ENCODE data around the gene GGPS1. TPM values are rescaled to one million over a fixed set of nuclear protein-coding genes. Genes with fewer than 3 reads are reported as not detected.

GGPS1 gene
- total RNA-seq, 4 donors from 2014 or later: 21.7 to 32.5 (median 28.9) TPM

DNA sequence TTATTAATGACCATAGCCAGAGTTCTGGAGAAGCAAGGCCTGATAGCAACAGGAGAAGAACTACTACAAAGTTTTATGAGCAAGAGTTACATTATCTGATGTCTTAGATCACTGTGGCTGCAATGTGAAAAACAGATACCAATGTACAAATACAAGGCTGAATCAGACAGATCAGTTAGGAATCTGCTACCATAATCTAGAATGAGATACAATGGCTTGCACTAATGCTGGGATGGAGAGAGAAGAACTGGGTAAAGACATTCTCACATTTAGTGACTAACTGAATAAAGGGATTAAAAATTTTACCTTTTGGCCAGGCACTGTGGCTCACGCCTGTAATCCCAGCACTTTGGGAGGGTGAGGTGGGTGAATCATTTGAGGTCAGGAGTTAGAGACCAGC, 41.7 kb upstream of the GGPS1 start:
- H3K4me3 ChIP-seq (ENCODE audit: low read depth, poor library complexity, severe bottlenecking): no peak overlapping the region
- intact Hi-C loops (cut with DNase I; ENCODE audit: low total_unique reads): no loop called here
- WGBS, 2 donors: 47 to 83% methylated on average over 1 of the region's 1 CpG
- TF ChIP-seq POLR2A (IDR thresholded peaks at IDR 0.05): no peak
- TF ChIP-seq, protein P1, sequence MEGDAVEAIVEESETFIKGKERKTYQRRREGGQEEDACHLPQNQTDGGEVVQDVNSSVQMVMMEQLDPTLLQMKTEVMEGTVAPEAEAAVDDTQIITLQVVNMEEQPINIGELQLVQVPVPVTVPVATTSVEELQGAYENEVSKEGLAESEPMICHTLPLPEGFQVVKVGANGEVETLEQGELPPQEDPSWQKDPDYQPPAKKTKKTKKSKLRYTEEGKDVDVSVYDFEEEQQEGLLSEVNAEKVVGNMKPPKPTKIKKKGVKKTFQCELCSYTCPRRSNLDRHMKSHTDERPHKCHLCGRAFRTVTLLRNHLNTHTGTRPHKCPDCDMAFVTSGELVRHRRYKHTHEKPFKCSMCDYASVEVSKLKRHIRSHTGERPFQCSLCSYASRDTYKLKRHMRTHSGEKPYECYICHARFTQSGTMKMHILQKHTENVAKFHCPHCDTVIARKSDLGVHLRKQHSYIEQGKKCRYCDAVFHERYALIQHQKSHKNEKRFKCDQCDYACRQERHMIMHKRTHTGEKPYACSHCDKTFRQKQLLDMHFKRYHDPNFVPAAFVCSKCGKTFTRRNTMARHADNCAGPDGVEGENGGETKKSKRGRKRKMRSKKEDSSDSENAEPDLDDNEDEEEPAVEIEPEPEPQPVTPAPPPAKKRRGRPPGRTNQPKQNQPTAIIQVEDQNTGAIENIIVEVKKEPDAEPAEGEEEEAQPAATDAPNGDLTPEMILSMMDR (IDR thresholded peaks at IDR 0.05): no peak
- no peak for DNase-seq (ENCODE audit: low spot score in 2 of 2)

DNA sequence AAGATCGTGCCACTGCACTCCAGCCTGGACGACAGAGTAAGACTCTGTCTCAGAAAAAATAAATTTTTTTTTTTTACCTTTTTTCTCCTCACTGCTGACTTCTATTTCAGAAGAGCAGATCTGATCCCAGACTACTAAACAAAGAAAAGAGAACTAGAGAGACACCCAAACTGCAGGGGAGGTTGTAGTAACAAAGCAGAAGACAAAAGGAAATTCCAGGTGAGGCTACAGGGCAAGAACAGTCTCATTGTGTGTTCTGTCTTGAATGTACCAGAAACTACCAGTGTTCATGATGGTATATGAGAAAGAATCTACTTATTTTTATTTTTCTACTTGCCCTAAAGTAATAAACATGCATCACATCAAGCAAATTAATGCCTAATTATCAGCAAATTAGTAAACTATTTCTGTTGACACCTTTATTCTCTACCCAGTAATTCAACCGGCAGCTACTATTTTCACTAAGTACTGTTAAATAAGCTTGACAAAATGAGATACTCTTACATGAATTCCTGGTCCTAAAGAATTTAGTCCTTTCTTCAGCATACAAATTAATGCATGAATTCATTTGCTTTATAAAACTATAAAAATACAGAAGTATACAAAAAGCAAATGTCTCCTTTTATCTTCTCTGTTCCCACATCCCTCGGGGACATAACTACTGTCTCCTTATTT, 41.0 kb upstream of the GGPS1 start:
- WGBS, 2 donors: 87 to 92% methylated on average over 4 of the region's 4 CpGs
- TF ChIP-seq, protein P1 (IDR thresholded peaks at IDR 0.05): no peak
- no peak for TF ChIP-seq POLR2A (IDR thresholded peaks at IDR 0.05)
- intact Hi-C loops (cut with DNase I; ENCODE audit: low total_unique reads): no loop called here
- DNase-seq (ENCODE audit: low spot score in 2 of 2): no peak
- H3K4me3 ChIP-seq (ENCODE audit: low read depth, poor library complexity, severe bottlenecking): no peak overlapping the region

DNA sequence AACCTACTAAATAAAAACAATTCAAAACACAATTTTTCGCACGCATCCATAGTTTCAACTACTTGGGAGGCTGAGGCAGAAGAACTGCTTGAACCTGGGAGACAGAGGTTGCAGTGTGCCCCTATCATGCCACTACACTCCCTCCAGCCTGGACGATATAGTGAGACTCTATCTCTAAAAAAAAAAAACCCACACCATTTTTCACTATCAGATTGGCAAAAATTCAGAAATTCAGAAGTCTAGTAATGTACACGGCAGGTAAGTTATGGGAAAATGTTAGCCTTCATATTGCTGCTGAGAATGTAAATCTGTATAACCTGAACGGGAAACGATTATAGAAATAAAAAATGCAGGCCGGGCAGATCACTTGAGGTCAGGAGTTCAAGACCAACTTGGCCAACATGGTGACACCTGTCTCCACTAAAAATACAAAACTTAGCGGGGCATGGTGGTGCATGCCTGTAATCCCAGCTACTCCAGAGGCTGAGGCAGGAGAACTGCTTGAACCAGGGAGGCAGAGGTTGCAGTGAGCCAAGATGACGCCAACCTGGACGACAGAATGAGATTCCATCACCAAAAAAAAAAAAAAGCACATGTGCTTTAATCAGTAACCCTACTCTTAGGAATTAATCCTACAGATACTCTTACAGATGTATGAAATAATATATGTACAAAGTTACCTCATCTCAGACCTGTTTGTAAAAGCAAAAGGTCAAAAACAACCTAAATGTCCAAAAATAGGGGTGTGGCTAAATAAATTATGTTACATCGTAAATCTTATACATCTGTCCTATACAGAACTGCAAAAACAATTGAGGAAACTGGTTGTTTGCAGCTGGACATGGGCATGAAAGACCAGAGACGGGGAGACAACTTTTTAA, 38.3 kb upstream of the GGPS1 start:
- 79 to 85% methylated on average over 12 of the region's 12 CpGs for whole genome bisulfite sequencing, 2 donors
- no peak for DNase-seq (ENCODE audit: low spot score in 2 of 2)
- intact Hi-C loops (cut with DNase I; ENCODE audit: low total_unique reads): no loop called here
- H3K4me3 ChIP-seq (ENCODE audit: low read depth, poor library complexity, severe bottlenecking): no peak overlapping the region
- TF ChIP-seq POLR2A (IDR thresholded peaks at IDR 0.05): no peak
- TF ChIP-seq, protein P1 (IDR thresholded peaks at IDR 0.05): no peak

DNA sequence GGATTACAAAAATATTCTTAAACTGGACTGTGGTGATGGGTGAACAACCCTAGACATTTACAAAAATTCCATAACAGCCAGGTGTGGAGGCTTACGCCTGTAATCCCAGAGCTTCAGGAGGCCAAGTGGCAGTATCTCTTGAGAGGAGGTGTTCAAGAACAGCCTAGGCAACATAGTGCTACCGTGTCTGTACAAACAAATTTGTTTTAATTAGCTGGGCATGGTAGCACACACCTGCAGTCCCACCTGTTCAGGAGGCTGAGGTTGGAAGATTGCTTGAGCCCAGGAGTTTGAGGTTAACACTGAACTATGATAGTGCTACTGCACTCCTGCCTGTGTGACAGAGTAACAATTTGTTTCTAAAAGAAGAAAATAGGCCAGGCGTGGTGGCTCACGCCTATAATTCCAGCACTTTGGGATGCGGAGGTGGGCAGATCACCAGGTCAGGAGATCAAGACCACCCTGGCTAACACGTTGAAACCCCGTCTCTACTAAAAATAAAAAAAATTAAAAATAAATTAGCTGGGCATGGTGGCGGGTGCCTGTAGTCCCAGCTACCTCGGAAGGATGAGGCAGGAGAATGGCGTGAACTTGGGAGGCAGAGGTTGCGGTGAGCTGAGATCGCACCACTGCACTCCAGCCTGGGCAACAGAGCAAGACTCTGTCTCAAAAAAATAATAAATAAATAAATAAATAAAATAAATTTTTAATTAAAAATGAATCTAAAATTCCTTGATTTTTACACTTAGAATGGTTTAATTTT, 37.4 kb upstream of the GGPS1 start:
- 94 to 95% methylated on average over 12 of the region's 12 CpGs for WGBS, 2 donors
- TF ChIP-seq, protein P1 (IDR thresholded peaks at IDR 0.05): no peak
- no peak for TF ChIP-seq POLR2A (IDR thresholded peaks at IDR 0.05)
- intact Hi-C loops (cut with DNase I; ENCODE audit: low total_unique reads): no loop called here
- no peak overlapping the region for H3K4me3 ChIP-seq (ENCODE audit: low read depth, poor library complexity, severe bottlenecking)
- DNase-seq (ENCODE audit: low spot score in 2 of 2): no peak

DNA sequence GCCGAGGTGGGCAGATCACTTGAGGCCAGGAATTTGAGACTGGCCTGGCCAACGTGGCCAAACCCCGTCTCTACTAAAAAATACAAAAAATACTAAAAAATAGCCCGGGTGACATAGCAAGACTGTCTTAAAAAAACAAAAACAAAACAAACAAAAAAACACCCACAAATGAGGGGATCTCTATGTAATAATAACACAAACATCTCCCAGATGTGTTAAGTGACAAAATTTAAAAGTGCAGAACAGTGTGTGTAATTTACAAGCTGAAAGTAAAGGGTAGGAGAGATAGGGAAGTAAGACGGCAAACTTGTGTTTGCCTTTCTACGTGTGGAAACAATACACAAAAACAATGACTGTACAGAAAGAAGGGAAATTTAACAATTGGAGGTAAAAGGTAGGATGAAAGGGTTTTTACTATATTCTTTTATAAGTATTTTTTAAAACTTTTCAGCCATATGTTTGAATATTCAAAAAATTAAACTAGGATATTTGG, 36.7 kb upstream of the GGPS1 start:
- no peak overlapping the region for H3K4me3 ChIP-seq (ENCODE audit: low read depth, poor library complexity, severe bottlenecking)
- WGBS, 2 donors: 63 to 68% methylated on average over 6 of the region's 6 CpGs
- no peak for TF ChIP-seq POLR2A (IDR thresholded peaks at IDR 0.05)
- DNase-seq (ENCODE audit: low spot score in 2 of 2): no peak
- intact Hi-C loops (cut with DNase I; ENCODE audit: low total_unique reads): no loop called here

DNA sequence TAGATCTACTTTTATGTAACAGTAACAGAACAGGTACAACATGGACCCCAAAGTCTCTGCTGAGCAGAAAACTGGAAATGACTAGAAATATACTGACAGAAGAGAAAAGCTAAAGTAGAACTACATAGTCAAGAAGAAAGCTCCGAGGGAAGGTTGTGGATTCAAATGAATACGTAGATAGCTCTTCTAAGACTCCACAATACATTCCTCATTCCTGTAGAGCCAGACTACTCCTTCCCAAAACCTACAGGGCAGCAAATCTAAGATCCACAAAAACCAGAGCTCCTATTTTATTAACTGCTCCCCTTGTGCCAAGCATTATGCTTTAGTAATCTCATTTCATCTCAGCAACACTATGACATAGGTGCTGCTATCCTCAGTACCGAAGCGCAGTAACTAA, 35.6 kb upstream of the GGPS1 start:
- H3K4me3 ChIP-seq (ENCODE audit: low read depth, poor library complexity, severe bottlenecking): no peak overlapping the region
- no peak for DNase-seq (ENCODE audit: low spot score in 2 of 2)
- intact Hi-C loops (cut with DNase I; ENCODE audit: low total_unique reads): no loop called here
- no peak for TF ChIP-seq POLR2A (IDR thresholded peaks at IDR 0.05)
- TF ChIP-seq, protein P1 (IDR thresholded peaks at IDR 0.05): no peak
- 92 to 95% methylated on average over 4 of the region's 4 CpGs for WGBS, 2 donors

Measured in lower leg skin (tissue), 4 donors.